Measurements from ENCODE around the gene NT5DC2.

The NT5DC2 gene

DNA sequence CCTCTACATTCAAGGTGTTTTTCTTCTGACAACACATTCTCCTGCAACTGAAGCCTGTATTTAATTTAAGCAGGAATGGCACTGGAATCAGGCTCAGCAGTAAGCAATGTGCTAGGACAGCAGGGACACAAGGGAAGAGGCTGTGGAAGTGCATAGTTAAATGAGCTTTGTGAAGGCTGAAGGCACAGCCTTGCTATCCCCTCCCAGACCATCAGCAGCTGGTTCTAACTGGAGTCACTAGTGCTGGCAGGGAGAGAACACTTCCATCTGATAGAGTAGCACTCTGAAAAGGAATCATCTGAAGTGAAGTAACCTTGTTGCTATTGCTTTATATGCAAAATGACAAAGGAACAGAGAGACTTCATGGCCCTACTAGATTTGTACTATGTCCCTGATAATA, 17.5 kb upstream of the NT5DC2 start:
- TF ChIP-seq, protein P1, sequence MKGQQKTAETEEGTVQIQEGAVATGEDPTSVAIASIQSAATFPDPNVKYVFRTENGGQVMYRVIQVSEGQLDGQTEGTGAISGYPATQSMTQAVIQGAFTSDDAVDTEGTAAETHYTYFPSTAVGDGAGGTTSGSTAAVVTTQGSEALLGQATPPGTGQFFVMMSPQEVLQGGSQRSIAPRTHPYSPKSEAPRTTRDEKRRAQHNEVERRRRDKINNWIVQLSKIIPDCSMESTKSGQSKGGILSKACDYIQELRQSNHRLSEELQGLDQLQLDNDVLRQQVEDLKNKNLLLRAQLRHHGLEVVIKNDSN (IDR thresholded peaks at IDR 0.05), result no peak
- TF ChIP-seq ZBTB7A (IDR thresholded peaks at IDR 0.05; ENCODE audit: low read depth) (no peak), CEBPB (IDR thresholded peaks at IDR 0.05) (no peak), RAD21 (IDR thresholded peaks at IDR 0.05; ENCODE audit: low read depth) (no peak), EP300 (IDR thresholded peaks at IDR 0.05; ENCODE audit: borderline replicate concordance) (no peak), TEAD4 (IDR thresholded peaks at IDR 0.05) (no peak), TCF12 (IDR thresholded peaks at IDR 0.05; ENCODE audit: low read depth) (no peak), EGR1 (IDR thresholded peaks at IDR 0.05) (no peak), TAF1 (IDR thresholded peaks at IDR 0.05; ENCODE audit: low read depth) (no peak), FOXM1 (IDR thresholded peaks at IDR 0.05; ENCODE audit: borderline replicate concordance, low read depth) (no peak), NFIC (IDR thresholded peaks at IDR 0.05) (no peak), CREB1 (IDR thresholded peaks at IDR 0.05; ENCODE audit: low read depth) (no peak), YY1 (IDR thresholded peaks at IDR 0.05; ENCODE audit: low read depth) (no peak)
- TF ChIP-seq, protein P2, sequence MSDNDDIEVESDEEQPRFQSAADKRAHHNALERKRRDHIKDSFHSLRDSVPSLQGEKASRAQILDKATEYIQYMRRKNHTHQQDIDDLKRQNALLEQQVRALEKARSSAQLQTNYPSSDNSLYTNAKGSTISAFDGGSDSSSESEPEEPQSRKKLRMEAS (IDR thresholded peaks at IDR 0.05), result no peak
- TF ChIP-seq, protein P3, sequence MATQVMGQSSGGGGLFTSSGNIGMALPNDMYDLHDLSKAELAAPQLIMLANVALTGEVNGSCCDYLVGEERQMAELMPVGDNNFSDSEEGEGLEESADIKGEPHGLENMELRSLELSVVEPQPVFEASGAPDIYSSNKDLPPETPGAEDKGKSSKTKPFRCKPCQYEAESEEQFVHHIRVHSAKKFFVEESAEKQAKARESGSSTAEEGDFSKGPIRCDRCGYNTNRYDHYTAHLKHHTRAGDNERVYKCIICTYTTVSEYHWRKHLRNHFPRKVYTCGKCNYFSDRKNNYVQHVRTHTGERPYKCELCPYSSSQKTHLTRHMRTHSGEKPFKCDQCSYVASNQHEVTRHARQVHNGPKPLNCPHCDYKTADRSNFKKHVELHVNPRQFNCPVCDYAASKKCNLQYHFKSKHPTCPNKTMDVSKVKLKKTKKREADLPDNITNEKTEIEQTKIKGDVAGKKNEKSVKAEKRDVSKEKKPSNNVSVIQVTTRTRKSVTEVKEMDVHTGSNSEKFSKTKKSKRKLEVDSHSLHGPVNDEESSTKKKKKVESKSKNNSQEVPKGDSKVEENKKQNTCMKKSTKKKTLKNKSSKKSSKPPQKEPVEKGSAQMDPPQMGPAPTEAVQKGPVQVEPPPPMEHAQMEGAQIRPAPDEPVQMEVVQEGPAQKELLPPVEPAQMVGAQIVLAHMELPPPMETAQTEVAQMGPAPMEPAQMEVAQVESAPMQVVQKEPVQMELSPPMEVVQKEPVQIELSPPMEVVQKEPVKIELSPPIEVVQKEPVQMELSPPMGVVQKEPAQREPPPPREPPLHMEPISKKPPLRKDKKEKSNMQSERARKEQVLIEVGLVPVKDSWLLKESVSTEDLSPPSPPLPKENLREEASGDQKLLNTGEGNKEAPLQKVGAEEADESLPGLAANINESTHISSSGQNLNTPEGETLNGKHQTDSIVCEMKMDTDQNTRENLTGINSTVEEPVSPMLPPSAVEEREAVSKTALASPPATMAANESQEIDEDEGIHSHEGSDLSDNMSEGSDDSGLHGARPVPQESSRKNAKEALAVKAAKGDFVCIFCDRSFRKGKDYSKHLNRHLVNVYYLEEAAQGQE (IDR thresholded peaks at IDR 0.05; ENCODE audit: low read depth), result no peak

DNA sequence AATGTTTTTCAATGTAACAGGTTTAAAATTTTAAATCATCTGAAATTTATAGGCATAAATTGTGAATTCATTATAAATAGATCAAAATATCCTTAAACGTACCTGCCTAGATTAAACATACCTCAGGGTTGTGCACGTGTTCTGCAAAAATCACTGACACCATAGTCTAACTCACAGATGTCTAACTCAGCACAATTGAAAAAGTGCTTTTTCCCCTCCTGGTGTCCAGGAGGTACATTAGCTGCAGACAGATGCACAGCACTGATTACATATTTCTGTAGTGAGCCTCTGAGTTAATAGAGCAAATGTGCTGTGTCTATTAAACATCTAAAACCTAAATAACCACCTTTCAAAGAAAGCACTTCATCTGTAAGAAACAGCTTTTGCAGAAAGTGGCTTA, 13.5 kb upstream of the NT5DC2 start:
- TF ChIP-seq ZBTB7A (IDR thresholded peaks at IDR 0.05; ENCODE audit: low read depth), result no peak
- no peak for TF ChIP-seq EP300 (IDR thresholded peaks at IDR 0.05; ENCODE audit: borderline replicate concordance)
- no peak for TF ChIP-seq EGR1 (IDR thresholded peaks at IDR 0.05)
- TF ChIP-seq TCF12 (IDR thresholded peaks at IDR 0.05; ENCODE audit: low read depth), result no peak
- TF ChIP-seq FOXM1 (IDR thresholded peaks at IDR 0.05; ENCODE audit: borderline replicate concordance, low read depth), result no peak
- no peak for TF ChIP-seq RAD21 (IDR thresholded peaks at IDR 0.05; ENCODE audit: low read depth)
- no peak for TF ChIP-seq NFIC (IDR thresholded peaks at IDR 0.05)
- TF ChIP-seq, protein P3 (IDR thresholded peaks at IDR 0.05; ENCODE audit: low read depth), result no peak
- TF ChIP-seq, protein P1 (IDR thresholded peaks at IDR 0.05), result no peak

DNA sequence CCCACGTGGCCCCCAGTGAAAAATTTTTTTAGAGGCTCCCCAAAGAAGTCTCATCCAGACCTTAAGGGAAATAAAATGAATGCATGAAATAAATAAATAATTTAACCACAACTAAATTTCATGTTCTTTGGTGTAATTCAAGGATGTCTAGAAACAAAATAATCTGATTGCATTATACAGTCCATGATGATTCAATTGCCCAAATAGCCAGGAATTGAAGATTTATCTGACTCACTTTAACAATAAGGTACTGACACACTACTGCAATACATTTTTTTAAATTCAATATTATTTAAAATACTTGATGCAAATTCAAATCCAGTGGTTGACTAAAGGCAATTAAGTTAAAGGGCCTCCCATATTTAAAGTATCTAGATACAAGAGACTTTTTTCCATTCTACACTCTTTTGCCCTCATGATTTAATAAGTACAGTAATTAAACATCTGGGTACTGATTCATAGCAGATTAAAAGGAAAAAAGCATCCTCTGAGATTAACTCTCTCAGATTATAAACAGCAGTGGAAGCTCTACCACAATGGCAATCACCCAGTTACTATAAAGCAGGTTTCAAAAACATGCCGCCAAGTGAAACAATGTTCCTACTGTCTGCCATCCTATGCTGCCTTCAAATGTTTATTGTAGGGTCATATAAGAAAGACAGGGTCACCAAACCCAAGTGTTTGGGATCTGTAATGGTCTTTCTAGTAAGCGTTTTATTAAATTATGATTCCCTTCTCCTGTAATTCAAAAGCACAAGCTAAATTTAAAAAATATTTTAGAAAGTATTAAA, 12.6 kb upstream of the NT5DC2 start:
- TF ChIP-seq TCF12 (IDR thresholded peaks at IDR 0.05; ENCODE audit: low read depth) (no peak), YY1 (IDR thresholded peaks at IDR 0.05; ENCODE audit: low read depth) (no peak), EP300 (IDR thresholded peaks at IDR 0.05; ENCODE audit: borderline replicate concordance) (no peak), NFIC (IDR thresholded peaks at IDR 0.05) (no peak), RAD21 (IDR thresholded peaks at IDR 0.05; ENCODE audit: low read depth) (no peak), ZBTB7A (IDR thresholded peaks at IDR 0.05; ENCODE audit: low read depth) (no peak), TAF1 (IDR thresholded peaks at IDR 0.05; ENCODE audit: low read depth) (no peak)
- TF ChIP-seq, protein P3 (IDR thresholded peaks at IDR 0.05; ENCODE audit: low read depth), result no peak

DNA sequence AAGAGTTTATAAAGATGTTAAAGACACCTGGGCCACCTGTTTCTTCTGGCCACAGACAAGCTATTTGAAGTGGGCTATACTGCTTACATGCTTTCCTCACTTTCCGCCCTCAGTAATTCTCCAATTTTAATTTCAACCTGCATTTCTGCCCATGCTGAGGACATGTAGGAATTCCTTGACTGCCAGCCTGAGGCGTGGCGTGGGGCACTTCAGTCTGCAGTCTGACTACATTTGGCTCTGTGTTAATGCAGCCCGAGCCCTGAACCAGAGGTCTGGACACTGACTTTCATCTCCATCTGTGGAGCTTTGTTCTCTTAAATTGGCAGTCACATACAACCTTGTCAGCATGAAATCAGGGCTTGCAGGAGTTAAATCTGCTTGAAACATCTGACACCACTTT, 11.3 kb upstream of the NT5DC2 start:
- TF ChIP-seq TCF12 (IDR thresholded peaks at IDR 0.05; ENCODE audit: low read depth), result no peak
- TF ChIP-seq CEBPB (IDR thresholded peaks at IDR 0.05), result no peak
- no peak for TF ChIP-seq NFIC (IDR thresholded peaks at IDR 0.05)
- TF ChIP-seq YY1 (IDR thresholded peaks at IDR 0.05; ENCODE audit: low read depth), result no peak
- no peak for TF ChIP-seq TAF1 (IDR thresholded peaks at IDR 0.05; ENCODE audit: low read depth)
- TF ChIP-seq, protein P1 (IDR thresholded peaks at IDR 0.05), result no peak
- TF ChIP-seq CREB1 (IDR thresholded peaks at IDR 0.05; ENCODE audit: low read depth), result no peak

All from Ishikawa (cell line).